HG02840 (cell line): ENCODE results near the gene MAPRE3.

Source experiments
- ATAC-seq: cut with Tn5 transposase; IDR thresholded peaks from one replicate; pipeline ENCODE4 v1.9.1; 2021; ENCODE audit warnings: mild to moderate bottlenecking, moderate library complexity, moderate number of reproducible peaks; ENCODE audit not compliant: unreplicated experiment, low FRiP score

Gene MAPRE3

DNA sequence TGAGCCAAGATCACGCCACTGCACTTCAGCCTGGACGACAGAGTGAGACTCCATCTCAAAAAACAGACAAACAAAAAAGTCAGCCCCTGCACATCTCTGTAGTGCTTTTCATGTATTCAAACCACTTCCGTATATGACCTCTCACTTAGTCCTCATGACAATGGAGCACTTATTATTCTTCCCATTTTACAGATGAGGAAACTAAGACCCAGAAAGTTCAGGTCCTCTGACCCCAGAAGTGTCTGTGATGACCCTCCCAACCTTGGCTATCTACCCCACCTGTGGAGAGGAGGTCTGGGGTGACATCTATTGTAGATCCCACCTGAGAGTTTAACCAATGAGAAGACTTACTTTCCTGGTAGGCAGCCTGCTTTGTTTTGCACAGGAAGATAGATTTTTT, 21.6 kb upstream of the MAPRE3 start:
- ATAC-seq = no peak

DNA sequence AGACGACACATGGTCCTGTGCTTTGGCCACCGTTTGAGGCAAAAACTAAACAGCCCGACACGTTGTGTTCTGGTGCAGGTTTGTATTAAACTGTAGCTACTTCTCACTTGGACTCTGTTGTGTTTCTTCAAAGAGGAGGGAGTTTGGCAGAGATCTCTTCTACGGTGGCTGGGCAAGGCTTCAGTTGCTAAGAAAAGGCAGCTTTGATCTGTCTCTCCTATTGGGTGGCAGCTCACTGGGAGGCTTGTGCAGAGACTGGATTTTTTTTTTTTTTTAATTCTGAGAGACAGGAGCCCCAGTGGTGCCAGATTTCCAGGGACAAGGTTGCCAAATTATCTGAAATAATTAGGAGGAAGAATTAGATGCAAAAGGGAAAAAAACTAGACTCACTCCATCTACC, 20.2 kb upstream of the MAPRE3 start:
- ATAC-seq = no peak

DNA sequence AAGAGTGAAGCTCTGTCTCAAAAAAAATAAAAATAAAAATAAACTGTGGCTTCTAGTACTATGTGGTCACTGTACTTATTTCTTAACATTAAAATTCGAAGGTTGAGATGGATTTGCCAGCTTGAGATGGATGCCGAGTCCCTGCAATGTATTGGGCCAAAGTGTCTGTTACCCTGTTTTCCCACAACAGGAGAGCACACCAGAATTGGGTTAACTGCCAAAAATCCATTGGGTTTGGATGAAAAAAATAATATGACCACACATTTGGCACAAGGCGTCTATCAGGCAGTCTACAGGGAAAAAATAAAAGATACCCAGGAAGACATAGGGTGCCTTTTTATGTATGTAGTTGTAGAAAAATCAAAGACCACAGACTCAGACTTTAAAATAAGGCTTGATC, 19.2 kb upstream of the MAPRE3 start:
- no peak for ATAC-seq

DNA sequence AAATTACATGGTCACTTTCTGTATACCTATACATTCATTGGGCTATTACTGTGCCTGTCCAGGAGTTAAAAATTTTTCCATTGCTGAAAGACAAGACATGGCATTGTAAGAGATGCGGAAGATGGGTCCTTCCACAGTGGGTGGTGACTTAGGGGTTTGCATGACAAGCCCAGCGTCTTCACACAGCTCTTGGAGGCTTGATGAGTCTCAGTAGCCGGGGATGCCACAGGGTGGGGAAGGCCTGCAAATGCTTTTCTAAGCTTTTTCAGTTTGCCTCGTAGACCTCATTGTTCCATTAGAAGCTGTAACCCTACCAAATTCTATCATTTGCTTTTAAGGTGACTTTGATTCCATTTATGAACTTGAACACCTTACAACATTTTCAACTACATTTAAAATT, 18.1 kb upstream of the MAPRE3 start:
- no peak for ATAC-seq

DNA sequence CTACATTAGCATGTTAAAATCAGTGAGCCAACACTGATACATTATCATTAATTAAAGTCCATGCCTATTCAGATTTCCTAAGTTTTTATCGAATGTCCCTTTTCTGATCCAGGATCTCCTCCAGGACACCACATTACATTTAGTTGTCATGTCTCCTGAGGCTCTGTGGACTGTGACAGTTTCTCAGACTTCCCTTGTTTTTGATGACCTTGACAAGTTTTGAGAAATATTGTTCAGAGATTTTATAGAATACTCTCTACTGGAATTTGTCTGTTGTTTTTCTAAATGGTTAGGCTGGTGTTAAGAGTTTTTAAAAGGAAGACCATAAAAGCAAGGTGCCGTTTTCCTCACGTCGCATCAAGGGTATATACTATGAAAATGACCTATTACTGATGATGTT, 16.3 kb upstream of the MAPRE3 start:
- ATAC-seq = no peak

DNA sequence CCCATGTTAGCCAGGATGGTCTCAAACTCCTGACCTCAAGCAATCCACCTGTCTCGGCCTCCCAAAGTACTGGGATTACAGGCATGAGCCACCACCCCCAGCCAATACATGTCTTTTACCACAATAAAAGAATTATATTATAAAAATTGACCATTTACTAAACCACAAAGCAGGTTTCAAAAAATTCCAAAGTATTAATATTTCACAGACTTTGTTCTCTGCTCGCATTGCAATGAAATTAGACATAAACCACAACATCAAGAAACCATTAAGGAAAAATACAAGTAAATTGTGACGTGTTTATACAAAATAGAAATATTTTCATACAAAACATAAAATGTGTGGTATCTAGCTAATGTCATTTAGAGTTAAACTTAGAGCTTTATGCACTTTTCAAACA, 13.4 kb upstream of the MAPRE3 start:
- ATAC-seq = no peak

DNA sequence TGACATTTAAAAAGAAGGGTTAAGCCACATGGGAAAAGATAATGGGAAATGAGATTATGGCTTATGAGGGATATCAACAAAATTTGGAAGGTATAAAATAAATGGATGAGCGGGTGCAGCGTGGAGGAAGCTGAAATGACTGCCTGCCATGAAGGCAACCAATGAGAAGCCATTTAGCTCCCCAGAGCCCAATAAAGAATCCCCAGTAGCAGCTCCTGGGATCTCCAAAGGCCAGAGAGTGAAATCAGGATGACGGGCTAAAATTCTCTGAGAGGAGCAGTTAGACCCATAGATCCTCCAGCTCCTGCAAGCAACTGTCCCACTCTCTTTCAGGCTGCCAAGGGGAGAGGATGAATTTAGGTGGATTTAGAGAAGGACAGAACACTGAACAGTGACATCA, 12.9 kb upstream of the MAPRE3 start:
- ATAC-seq = no peak

DNA sequence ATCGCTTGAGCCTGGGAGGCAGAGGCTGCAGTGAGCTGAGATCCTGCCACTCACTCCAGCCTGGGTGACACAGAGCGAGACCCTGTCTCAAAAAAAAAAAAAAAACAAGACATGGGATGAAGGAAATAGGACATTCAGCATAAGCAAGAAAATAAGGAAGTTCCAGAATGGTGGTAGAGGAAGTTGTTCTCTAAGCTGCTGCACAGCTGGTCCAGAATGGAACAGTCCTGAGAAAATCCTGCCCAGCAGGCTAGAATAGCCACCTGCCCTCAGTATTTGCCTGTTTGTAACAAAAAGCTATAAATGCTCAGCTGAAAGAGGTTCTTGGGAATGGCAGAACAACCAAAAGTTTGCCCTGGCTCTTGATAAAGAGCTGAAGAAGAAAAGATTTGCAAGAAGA, 11.1 kb upstream of the MAPRE3 start:
- ATAC-seq = no peak

DNA sequence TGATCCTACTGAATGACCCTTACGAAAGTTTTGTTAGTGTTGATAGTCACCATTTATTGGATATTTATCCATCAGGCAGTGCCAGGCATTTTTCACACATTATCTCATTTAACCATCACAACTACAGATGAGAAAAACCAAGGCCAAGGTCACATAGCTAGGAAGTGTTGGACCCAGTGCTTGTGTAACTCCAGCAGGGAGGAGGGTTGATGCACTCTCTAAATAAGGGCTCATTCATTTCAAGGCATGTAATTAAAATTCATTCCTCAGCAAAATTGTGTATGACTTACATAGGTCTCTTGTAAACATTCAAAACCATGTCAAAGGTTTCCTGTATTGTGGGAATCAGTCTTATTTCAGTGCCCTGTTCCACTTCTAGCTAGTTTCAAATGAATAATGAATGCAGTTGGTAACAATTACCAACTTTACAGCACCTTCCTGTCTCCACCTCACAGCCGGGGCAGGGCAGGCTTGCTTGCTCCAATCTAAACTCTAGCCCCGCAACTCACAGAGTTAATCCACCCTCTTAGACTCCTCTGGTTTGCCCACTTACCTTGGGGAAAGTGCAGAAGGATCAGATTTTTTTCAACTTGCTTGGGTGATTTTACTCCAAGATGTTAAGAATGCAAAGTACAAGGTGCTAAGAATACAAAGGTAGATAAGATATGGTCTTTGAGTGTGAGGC, 5.8 kb upstream of the MAPRE3 start:
- no peak for ATAC-seq

DNA sequence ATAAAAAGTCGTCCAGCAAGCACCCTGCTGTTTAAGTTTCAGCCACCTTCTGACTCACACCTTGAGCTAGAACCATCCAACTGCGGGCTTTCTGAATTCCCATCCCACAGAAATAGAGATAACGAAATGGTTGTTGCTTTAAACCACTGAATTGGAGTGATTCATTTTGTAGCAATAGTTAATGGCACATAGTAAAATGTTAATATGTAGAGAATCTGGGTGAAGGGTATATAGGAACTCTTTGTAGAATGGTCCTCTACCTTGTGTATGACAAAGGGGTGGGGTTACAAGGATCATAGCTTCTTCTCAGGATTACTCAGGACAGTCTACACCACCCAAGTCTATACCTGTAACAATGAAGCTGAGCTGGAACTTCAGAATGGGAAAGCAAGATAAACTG, 2.4 kb upstream of the MAPRE3 start:
- no peak for ATAC-seq

DNA sequence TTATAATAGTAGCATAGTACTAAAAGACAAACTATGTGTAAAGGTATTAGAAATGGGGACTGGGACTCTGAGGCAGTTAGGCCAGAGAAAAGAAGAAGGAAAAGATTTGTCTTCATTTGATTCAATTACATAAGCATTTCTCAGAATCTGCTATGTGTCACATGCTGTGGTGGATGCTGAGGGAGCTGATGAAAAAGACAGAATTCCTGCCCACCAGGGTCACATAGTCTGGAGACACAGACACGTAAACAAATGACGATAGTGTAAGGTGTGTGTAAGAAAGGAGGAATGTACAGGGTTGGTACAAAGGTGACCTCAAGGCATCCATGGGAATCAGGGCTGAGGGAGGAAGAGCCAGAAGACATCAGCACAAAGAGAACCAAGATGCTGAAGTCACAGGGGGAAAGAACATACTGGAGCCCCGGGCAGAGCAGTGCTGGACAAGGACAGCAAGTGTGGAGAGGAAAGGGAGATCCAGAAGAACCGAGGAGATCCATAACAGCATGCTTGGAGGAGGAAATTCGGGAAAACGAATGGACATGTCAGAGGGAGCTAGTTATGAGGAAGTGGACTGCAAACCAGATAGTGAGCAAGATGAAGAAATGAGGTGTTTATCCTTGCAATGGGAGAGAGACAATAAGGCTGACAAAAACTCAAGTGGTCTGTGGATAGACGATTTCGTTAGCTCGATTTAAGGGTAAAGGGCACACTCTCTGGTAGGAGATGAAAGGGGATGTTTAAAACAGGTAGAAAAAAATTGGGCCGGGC, 1.2 kb upstream of the MAPRE3 start:
- no peak for ATAC-seq

DNA sequence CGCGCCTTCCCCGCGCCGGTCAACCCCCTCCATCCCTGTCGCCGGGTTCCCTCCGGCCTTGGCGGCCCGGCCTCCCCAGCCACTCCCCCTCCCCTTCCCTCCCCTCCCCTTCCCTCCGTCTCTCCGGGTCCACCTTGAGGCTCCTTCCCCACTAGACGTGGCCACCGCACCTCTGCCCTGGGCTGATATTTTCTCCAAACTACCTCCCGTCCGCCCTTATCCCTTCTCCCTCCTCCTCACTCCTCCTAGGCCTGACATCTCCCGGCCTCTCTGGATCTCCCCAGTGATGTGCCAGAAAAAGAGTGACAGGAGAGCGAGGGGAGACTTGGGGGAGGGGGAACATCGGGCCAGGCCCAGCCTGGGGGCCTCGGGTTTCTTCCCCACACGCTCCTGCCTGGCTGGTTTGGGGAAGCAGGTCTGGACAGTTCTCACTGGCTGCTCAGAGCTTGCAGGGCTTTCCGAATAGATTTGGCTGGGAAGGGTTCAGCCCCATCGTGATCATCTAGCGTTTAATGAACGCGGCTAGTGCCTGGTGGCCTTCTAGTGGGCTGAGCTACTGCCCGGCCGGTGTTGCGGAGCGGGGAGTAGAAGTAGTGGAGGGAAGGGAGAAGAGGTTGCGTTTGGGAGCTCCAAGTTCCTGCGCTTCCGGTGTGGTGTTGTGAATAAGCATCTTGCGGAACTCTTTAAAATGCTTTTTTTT, 641 bp downstream of the MAPRE3 start:
- peak; percentile 13 for ATAC-seq

DNA sequence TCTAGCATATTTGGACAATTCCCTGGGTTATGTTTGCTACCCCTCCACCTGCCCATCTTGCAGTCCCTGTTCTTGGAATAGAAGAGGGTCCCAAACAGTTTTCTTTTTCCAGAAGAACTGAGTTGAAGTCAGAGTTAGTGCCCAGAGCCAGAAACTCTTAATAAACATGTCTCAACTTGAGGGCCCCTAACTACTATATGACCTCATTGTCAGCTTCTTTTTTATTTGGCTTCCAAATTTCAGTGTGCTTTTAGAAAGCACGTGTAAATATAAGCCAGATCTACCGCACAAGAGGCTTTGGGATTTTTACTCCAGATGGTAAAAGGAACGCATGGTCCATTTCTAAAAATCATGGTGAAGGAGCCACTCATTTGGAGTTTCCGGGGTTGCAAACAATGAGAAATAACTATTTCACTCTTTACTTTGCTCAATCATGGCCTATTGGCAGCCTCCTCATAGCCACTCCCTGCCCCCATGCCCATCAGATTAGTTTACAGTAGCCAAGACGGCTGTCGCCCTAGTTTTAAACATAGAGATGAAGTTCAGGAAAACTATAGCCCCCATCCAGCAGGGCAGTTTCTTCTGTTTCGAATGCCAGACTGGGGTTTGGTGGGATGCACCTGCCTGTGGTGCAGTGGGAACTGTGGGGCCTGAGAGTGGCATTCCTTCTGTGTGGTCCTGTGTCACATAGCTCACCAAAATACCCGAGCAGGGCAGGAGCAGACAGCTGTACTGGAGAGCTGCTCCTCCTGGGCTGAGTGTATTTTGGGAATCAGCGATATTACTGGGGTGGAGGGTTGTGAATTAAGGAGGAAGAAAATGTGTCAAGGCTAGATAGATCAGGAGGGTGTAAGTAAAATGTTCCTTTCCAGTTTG, 1.7 kb downstream of the MAPRE3 start:
- ATAC-seq = no peak

DNA sequence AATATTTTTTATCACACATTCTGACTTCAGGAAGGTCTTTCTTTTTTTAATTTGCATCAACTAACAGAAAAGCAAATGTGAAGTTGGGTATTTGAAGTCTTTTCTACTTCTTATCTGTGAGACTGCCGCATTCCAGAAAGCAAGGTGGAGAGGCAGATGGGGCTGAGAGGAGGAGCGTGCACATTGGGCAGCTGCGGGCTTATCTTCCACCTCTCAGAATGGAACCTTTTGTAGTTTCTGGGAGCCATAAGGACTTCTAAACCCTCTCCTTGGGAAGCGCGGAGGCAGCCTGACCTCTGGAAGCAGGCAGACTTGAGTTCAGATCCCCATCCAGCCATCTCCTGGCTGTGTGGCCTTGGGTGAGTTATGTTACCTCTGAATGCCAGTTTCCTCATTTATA, 3.9 kb downstream of the MAPRE3 start:
- ATAC-seq = no peak

DNA sequence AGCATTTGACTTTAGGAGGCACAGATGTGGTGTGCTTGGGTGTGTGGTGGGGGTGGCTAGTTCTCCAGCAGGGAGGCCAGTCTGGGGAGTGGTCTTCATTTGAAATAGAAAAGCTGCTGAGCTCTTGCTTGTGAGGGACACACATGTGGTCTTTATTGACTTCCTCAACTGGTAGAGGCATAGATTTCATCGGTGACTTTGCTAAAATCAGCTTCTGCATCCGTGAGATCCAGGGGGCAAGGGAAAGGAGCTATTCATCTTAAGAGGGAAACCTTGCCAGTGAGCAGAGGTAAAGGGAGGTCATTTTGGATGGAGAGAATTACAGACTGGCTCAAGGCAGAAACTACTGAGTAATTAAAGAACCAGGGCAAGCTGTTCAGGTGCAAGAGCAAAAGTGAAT, 4.7 kb downstream of the MAPRE3 start:
- ATAC-seq = no peak

DNA sequence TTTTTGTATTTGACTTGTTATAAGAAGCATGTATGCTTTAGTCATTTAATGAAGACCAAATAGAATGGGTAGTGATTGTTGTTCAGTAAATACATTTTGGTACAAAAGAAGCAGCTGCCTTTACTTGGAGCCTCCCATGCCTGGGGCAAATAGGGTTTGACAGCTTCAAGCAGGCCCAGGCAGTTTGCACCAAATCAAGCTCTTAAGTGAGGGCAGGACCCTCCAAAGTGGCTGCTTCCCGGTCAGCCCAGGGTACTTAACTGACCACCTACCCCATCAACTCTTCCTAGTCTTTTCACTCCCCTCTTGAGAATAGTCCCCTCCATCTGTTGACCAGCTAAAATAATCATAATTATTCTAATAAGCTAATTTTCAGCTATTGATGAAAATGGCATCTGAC, 5.2 kb downstream of the MAPRE3 start:
- ATAC-seq = no peak

DNA sequence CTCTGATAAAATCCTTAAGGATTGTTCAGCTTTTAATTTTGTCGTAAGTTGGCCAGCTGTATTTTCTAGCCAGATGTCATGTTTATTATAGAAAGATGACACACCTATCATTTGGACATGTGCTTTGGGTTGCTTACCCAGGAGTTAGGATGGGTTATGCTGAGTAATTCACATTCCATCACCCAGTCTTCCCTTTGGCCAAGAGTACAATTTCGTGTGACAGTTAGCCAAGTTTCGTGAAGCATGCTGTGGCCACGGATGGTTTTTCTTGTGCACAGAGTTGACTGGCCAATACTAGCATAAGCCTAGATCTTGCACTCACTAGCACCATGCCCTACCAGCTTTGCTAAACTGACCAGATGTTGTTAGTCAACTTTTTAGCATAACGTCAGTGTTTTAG, 5.8 kb downstream of the MAPRE3 start:
- no peak for ATAC-seq

DNA sequence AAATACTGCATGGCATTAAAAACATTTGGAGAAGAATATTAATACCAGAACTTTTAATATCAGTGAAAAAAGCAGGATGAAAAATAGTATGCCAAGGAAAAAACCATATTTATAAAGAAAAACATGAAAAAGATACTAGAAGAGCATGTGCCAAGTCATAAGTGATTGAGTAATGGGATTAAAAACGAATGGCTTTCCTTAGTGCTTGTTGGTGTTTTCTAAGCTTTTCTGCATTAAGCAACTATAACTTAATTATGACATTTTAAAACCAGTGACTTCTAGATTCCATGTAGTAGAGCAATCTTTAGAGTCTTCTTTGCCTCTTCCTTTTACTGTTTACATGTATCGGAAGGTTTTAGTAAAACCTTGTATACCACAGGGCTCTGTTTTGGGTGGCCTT, 6.6 kb downstream of the MAPRE3 start:
- no peak for ATAC-seq

DNA sequence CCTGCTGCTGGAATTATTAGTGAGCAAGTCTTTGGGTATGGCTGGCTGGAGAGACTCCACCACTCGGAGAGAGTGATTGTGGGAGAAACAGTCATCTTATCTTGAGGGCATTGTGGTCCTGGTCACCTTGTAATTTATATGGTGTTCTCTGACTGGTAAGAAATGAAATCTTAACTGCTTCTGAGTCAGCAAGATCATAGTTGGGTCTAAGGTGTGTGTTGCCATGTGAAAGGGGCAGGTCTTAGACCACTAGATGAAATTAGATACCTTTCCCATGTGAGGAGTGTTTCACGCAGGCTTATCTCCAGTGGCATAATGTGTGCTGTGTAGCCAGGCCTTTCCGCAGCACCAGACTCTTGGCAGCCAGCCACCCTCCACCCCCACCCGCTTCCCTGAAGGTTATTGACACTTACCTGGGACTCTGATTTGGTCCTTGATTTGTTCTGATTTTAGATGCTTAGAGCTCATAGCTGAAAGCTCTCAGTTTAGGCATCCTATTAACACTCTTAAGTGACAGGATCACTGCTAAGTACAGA, 7.7 kb downstream of the MAPRE3 start:
- ATAC-seq = no peak

DNA sequence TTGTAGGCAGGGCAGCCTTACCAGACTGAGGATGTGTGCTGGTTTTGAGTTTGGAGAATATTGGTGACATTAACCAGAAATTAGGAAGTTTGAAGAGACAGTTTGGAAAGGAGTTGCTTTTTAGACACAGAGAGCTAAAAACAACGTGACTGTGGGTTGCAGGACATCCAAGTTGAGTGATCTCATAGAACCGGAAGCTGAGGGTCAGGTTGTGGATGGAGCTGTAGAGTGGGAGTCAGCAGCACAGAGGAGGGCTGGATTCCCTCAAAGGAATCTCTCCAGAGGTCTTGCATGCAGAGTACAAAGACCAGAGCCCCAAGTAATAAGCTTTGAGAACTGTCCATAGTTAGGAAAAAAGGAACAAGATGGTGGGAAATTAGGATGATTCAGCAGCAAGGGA, 9.3 kb downstream of the MAPRE3 start:
- ATAC-seq = no peak

DNA sequence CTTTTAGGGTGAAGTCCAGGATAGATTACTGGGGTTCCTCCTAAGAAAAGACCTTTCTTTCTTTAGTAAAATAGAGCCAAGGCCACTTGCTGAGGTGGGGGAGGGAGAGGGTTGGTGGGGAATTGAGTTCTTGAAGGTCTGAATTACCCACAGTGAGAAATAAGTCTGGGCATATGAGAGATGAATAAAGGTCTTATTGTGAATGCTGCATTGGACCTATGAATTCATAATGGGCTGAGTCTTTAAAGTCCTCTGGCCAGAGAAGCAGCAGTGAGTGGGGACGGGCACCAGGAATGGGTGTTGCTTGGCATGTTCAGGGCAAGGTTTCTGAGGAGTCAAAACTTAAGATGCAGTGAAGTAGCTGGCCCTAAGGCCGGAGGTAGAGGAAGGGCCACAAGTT, 10.5 kb downstream of the MAPRE3 start:
- ATAC-seq = no peak
